HUES6 (cell line): ENCODE measurements around the gene RNF224.
A peak's percentile ranks its signal among the peaks of the same experiment; 100 is the strongest.

Source experiments
- H3K27ac ChIP-seq: 2 replicates; pipeline ENCODE4 v1.7.0; 2013; ENCODE audit warnings: low read depth, mild to moderate bottlenecking, low read length, inconsistent platforms
- H3K27me3 ChIP-seq: 2 replicates; pipeline ENCODE4 v1.6.1; 2013; ENCODE audit warnings: low read length; ENCODE audit not compliant: control insufficient read depth, insufficient read depth
- H3K36me3 ChIP-seq: 2 replicates; pipeline ENCODE4 v1.6.1; 2013; ENCODE audit warnings: low read length; ENCODE audit not compliant: control insufficient read depth, insufficient read depth
- H3K4me1 ChIP-seq: 2 replicates; pipeline ENCODE4 v1.6.1; 2013; ENCODE audit warnings: low read length; ENCODE audit not compliant: control insufficient read depth, insufficient read depth
- H3K4me3 ChIP-seq: 2 replicates; pipeline ENCODE4 v1.5.1; 2013; ENCODE audit warnings: low read depth, low read length
- H3K9ac ChIP-seq: one replicate; pipeline ENCODE4 v1.6.1; 2013; ENCODE audit warnings: mild to moderate bottlenecking, low read length
- H3K9me3 ChIP-seq: 2 replicates; pipeline ENCODE4 v1.6.1; 2013; ENCODE audit warnings: low read depth, low read length; ENCODE audit not compliant: control insufficient read depth, insufficient read depth

RNF224 gene

DNA sequence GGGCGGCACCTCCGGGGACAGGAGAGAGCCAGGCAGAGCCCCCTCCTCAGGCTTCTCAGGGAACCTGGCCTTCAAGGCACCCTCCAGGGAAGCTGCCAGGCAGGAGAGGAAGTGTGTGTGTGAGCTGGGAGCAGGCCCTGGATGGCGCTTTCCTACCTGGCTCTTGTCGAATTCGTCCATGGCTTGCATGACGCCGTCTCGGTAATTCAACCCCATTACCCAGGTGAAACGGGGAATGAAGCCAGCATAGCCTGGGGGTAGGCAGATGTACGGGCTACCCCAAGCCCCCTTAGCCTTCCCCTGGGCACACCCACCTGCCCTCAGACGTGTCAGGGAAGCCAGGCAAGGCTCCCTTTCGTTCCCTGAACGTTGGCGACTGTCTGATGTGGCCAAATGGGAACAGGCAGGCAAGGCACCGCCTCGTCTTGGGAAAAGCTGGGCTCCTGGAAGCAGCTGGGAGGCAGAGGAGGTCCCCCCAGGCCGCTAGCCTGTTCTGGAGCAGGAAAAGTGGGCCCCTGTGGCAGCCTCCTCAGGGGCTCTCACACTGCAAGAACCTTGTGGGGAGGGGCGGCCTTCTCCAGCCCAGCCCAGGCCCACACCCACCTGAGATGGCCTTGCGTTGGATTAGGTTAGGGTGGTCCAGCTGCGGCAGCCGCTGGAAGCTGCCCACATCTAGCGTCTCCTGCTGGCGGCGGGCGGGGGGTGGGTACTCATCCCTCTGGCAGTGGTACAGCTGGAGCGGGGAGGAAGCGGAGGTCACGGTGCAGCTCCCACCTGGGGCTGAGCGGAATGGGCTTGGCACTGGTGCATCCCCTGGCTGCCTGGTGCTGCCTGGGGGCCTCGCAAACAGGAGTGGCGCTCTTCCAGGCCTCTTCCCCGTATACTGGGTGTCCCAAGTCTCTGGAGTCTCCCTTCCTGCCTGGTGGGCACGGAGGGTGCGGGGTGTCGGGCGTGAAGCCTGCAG lies 17.5 kb downstream of the RNF224 start:
- no peak overlapping the region for H3K27ac ChIP-seq
- H3K4me3 ChIP-seq, result 0 out of 2 replicates have a peak overlapping the region, but pooled peaks have one; percentile 5
- H3K4me1 ChIP-seq, result peaks cover 32% of the 10 kb centered on the region
- peak overlapping the region; percentile 13 for H3K9ac ChIP-seq
- H3K9me3 ChIP-seq, result no peaks in the 10 kb centered on the region
- H3K36me3 ChIP-seq, result peaks cover 21% of the 10 kb centered on the region
- no peaks in the 10 kb centered on the region for H3K27me3 ChIP-seq

DNA sequence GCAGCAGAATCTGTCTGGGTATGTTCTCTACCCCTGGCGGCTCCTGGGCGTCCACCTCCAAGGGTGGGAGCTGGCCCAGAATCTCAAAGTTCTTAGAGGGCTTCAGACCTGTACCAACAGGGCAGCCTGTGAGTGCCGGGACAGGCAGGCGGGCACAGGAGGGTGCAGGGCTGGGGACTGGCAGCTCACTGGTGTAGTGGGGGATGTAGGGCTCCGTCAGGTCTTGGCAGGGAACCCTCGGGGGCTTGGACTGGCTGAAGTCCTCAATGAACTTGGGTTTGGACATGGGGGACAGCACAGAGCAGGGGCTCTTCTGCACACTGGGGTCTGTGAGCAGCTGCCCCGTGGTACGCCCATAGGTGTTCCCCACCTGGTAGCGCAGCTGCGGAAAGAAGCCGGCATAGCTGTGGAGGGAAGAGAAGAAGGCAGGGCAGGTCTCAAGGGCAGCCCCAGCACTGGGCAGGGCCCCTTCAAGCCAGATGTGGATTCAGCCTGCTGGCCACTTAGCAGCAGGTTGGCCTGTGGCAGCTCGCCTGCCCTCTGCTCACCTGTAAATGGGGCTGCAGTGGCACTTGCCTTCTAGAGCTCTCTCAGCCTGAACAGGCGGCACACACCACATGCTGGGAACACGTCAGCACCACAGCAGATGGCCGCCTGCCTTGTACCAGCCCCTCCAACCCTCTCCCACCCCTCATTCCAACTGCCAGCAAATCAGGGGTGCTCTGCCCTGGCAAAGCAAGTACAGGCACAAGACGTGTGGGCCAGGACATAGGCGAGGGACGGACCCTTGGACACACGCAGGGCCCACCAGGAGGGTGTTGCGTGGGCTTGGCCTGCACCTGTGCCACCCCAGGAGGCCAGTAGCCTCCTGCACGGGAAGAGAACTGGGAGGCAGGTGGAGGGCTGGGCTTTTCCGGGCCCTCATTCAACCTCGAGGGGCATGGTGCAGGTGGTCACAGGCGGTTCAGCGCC lies 18.4 kb downstream of the RNF224 start:
- Histone ChIP-seq H3K4me1 (peaks cover 39% of the 10 kb centered on the region), H3K27me3 (no peaks in the 10 kb centered on the region), H3K27ac (no peak overlapping the region)

DNA sequence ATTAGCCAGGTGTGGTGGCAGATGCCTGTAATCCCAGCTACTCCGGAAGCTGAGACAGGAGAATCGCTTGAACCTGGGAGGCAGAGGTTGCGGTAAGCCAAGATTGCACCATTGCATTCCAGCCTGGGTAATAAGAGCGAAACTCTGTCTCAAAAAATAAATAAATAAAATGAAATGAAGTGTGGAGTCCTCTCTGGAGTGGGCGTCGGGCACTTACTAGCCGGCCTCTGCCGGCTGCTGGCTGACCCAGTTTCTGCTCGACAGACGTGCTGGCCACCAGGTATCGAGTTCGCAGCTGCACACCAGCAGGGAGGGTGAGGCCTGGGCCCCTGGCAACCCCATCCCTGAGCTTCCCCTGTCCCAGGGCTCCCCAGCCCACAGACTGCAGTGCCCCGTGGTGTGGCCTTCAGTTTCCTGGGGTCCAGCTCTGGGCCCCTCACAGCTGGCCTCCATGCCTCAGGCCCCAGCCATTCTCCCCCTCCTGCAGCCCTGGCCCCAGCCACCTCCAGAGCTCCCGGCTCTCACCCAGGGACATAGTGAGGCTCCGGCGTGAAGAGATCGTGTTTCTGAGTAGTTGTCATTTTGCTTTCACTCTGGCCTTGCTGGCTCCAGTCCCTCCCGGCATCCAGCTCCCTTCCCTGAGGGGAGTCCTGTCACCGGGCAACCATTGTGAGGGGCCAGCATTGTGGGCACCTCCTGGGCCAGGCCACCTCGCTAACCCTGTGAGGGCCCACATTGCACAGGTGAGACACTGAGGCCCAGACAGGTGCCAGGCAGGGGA lies 20.0 kb downstream of the RNF224 start:
- Histone ChIP-seq H3K9ac (no peak overlapping the region), H3K36me3 (peaks cover 16% of the 10 kb centered on the region), H3K27me3 (no peaks in the 10 kb centered on the region)

More for the DNA sequence above, 18.4 kb downstream of the RNF224 start:
- Histone ChIP-seq H3K4me3 (no peak overlapping the region), H3K36me3 (peaks cover 21% of the 10 kb centered on the region), H3K9ac (no peak overlapping the region), H3K9me3 (no peaks in the 10 kb centered on the region)

DNA sequence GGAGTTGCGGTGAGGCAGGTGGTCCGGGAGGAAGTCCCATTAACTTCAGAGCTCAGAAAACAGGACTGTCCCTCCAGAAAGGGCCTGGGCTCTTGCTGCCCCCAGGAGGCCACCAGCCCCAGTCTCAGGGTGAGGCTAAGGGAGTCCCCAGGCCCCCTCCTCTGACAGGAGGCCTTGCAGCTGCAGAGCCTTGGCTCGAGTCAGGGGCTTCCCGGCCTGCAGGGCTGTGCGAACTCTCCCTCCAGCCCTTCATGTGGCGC lies 20.5 kb downstream of the RNF224 start:
- Histone ChIP-seq H3K9me3 (no peaks in the 10 kb centered on the region), H3K9ac (no peak overlapping the region), H3K36me3 (peaks cover 11% of the 10 kb centered on the region), H3K4me1 (peaks cover 42% of the 10 kb centered on the region), H3K27me3 (no peaks in the 10 kb centered on the region), H3K4me3 (no peak overlapping the region), H3K27ac (no peak overlapping the region)

More for the DNA sequence above, 20.0 kb downstream of the RNF224 start:
- Histone ChIP-seq H3K4me3 (no peak overlapping the region), H3K27ac (no peak overlapping the region), H3K9me3 (no peaks in the 10 kb centered on the region), H3K4me1 (peaks cover 47% of the 10 kb centered on the region)

DNA sequence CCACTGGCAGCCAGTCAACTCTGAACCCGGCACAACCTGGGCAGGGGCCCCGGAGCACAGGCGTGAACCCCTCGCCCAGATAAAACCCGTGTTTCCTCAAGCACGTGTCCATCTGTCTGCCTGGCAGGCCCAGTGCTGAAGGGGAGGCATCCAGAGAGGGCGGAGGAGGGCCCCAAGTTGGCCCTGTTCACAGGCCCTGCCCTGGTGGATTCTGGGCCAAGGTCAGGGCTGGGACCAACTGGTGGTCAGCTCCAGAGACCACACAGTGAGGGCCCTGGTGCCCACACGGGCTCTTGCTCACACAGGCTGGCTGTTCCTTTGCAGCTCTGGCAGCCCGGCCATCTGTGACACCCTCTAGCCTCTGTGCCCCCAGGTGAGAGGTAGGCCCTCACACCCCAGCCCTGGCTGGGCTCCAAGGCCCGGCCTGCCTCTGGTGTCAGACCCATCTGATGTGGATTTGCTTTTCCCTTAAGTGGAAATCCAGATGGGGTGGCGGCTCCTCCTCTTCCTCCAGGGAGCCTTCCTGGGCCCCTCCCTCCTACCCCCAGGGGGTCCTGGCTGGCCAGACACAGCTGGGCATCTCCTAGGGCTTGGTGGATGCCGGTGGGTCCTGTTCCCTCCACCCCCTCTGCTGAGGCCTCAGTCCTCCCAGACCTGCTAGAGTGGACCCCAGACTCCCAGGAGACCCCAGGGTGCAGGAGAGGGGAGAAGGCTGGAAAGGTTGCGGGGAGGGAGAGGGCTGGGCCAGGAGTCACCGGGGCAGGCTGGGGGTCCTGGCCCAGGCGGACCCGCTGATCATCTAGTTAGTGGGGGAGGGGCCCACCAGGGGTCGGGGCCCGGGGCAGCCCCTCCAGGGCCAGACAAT lies 23.3 kb downstream of the RNF224 start:
- H3K27ac ChIP-seq, result no peak overlapping the region
- no peaks in the 10 kb centered on the region for H3K36me3 ChIP-seq
- H3K27me3 ChIP-seq, result no peaks in the 10 kb centered on the region
- peaks cover 28% of the 10 kb centered on the region for H3K4me1 ChIP-seq
- H3K9ac ChIP-seq, result no peak overlapping the region
- H3K4me3 ChIP-seq, result no peak overlapping the region
- no peaks in the 10 kb centered on the region for H3K9me3 ChIP-seq

DNA sequence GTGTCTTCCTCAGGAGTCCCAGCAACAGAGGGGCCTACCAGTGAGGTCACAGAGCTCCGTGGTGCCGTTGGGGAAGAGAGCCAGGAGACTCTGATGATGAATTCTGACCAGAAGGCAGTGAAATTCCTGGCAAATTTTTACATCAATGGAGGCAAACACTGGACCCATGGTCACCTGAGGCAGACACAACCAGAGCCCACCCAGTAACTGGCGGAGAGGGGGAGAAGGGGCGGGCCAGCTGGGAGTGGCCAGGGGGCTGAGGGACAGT lies 23.8 kb downstream of the RNF224 start, which contains the start of gene STPG3:
STPG3 (plus strand) TSS at position 93 of the 268 bp plus-strand sequence; CDS start at position 94, 1 bp downstream.
- no peaks in the 10 kb centered on the region for H3K9me3 ChIP-seq
- H3K27ac ChIP-seq, result no peak within 1 kb of the TSS
- no peaks in the 10 kb centered on the region; the same call in 1 of the 2 replicates for H3K36me3 ChIP-seq
- H3K27me3 ChIP-seq, result no peaks in the 10 kb centered on the region
- no peak within 1 kb of the TSS for H3K4me3 ChIP-seq
- peak within 1 kb of the TSS; percentile 23 for H3K9ac ChIP-seq
- H3K4me1 ChIP-seq, result peaks cover 30% of the 10 kb centered on the region

DNA sequence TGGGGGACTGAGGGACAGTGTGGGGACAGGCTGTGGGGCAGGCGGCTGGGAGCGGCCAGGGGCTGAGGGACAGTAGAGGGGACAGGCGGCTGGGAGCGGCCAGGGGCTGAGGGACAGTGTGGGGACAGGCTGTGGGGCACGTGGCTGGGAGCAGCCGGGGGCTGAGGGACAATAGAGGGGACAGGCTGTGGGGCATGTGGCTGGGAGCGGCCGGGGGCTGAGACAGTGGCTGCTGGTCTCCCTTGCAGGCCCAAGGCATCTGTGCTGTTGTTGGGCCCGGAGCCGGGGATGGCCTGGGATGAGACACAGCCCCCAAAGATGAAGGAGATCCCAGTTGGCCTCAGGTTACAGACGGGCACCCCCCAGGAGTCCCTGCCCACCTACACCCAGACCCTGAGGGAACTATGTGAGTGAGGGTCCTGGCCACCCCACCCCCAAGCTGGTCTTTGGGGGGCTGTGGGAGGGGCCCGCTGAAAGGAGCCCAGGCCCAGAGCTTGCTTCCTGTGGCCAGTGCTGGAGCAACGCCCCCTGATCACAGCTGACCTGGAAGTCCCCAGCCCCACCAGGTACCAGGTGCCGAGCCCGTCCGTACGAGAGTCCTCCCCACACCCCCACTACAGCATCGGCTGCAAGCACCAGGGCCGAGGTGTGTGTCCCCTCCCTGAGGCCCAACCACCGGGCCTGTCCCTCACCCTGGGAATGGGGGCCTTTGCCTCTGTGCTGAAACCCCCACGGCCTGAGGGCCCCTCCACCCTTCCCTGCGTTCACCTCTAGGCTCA lies 24.4 kb downstream of the RNF224 start:
- no peaks in the 10 kb centered on the region for H3K9me3 ChIP-seq
- peaks cover 34% of the 10 kb centered on the region for H3K4me1 ChIP-seq
- peak overlapping the region; percentile 23 for H3K9ac ChIP-seq
- H3K27ac ChIP-seq, result no peak overlapping the region
- H3K36me3 ChIP-seq, result peaks cover 5% of the 10 kb centered on the region
- no peaks in the 10 kb centered on the region for H3K27me3 ChIP-seq
- H3K4me3 ChIP-seq, result no peak overlapping the region

DNA sequence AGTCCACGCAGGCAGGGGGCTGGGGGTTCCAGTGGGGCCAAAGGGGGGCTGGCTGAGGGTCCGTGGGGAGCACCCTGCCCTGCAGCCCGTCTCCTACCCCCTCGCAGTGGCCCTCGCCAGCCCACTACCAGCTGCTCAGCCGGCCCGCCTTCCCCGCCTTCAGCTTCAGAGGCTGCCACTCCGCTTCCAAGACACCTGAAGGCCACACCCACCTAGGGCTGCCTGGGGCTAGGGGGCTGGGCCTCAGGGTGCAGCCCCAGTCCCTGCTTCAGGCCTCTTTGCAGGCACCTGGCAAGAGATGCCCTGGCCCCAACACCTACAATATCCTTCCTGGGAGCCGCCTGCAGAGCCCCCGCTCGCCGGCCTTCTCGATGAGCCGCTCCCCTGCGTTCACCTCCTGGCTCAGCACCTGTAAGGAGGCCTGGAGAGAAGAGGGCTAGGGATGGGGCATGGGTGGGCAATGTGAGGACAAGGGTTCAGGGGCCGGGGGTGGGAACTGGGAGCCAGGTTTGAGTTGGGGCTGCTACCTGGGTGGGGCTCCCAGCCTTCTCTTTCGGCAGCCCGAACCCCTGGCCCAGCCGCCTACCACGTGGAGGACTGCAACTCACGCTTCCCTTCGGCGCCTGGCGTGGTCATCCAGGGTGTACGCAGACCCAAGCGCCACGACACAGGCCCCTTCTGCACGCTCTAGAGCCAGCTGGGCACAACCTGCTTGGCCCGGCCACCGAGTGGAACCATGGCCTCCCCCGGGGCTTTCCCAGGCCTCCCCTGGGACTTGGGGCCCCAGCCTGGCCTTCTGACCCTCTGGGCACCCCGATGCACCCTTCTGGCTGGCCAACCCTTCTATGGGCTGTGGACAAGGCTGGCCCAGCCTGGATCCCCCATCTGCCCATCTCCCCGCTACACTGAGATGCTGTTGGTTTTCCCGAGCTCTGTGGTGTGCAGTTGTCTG lies 25.5 kb downstream of the RNF224 start:
- Histone ChIP-seq H3K36me3 (peaks cover 10% of the 10 kb centered on the region), H3K9ac (no peak overlapping the region), H3K9me3 (no peaks in the 10 kb centered on the region), H3K4me1 (peaks cover 30% of the 10 kb centered on the region), H3K4me3 (no peak overlapping the region), H3K27ac (no peak overlapping the region), H3K27me3 (no peaks in the 10 kb centered on the region)
